ENCODE measurements around the gene ANKRD11. TPM values are rescaled to one million over a fixed set of nuclear protein-coding genes. Genes with fewer than 3 reads are reported as not detected.

The ANKRD11 gene
- polyA plus RNA-seq, 1 donor from 2014 or later: 32.5 TPM

- Histone ChIP-seq H3K4me3 (ENCODE audit: low read length) (no peak overlapping the region), H3K4me2 (ENCODE audit: low read length) (no peak overlapping the region), H3K9me2 (ENCODE audit: insufficient read depth, low read length) (no peaks in the 10 kb centered on the region), H3K9ac (ENCODE audit: low read length) (no peak overlapping the region), H3K36me3 (ENCODE audit: insufficient read depth, low read length) (peaks cover 3% of the 10 kb centered on the region), H2AFZ (ENCODE audit: low read depth, low read length) (no peak overlapping the region), H3K27ac (ENCODE audit: low read length) (no peak overlapping the region), H3K79me2 (replicated peaks; ENCODE audit: insufficient read depth, low read length) (peaks cover 9% of the 10 kb centered on the region), H4K20me1 (ENCODE audit: insufficient read depth) (no peaks in the 10 kb centered on the region), H3F3A (ENCODE audit: insufficient read depth, low read length, poor library complexity, severe bottlenecking) (peaks cover 4% of the 10 kb centered on the region), H3K9me3 (ENCODE audit: low read length) (no peaks in the 10 kb centered on the region), H3K27me3 (ENCODE audit: insufficient read depth, low read depth, low read length) (no peaks in the 10 kb centered on the region)
- TF ChIP-seq SMC3 (conservative IDR thresholded peaks at IDR 0.05; ENCODE audit: poor library complexity): no peak
- TF ChIP-seq EP300 (conservative IDR thresholded peaks at IDR 0.05; ENCODE audit: poor library complexity, severe bottlenecking): no peak
- TF ChIP-seq RAD21 (conservative IDR thresholded peaks at IDR 0.05): no peak
Measured at GRCh38 chr16:89221604-89222003, 268.8 kb downstream of the ANKRD11 start.

GRCh38 chr16:89219365-89219764, 271.0 kb downstream of the ANKRD11 start:
- no peaks in the 10 kb centered on the region for H3K9me2 ChIP-seq (ENCODE audit: insufficient read depth, low read length)
- H3K79me2 ChIP-seq (replicated peaks; ENCODE audit: insufficient read depth, low read length): peaks cover 9% of the 10 kb centered on the region
- no peaks in the 10 kb centered on the region for H3K27me3 ChIP-seq (ENCODE audit: insufficient read depth, low read depth, low read length)
- H3K9ac ChIP-seq (ENCODE audit: low read length): no peak overlapping the region
- no peak overlapping the region for H3K4me2 ChIP-seq (ENCODE audit: low read length)
- no peak for TF ChIP-seq TAF1 (IDR thresholded peaks at IDR 0.05; ENCODE audit: low read depth)
- TF ChIP-seq SMC3 (conservative IDR thresholded peaks at IDR 0.05; ENCODE audit: poor library complexity): no peak
- no peak for TF ChIP-seq EZH2 (IDR thresholded peaks at IDR 0.05; ENCODE audit: borderline replicate concordance, insufficient read depth, low read length, poor library complexity, severe bottlenecking)
- TF ChIP-seq RAD21 (conservative IDR thresholded peaks at IDR 0.05): no peak
- TF ChIP-seq, protein P1, sequence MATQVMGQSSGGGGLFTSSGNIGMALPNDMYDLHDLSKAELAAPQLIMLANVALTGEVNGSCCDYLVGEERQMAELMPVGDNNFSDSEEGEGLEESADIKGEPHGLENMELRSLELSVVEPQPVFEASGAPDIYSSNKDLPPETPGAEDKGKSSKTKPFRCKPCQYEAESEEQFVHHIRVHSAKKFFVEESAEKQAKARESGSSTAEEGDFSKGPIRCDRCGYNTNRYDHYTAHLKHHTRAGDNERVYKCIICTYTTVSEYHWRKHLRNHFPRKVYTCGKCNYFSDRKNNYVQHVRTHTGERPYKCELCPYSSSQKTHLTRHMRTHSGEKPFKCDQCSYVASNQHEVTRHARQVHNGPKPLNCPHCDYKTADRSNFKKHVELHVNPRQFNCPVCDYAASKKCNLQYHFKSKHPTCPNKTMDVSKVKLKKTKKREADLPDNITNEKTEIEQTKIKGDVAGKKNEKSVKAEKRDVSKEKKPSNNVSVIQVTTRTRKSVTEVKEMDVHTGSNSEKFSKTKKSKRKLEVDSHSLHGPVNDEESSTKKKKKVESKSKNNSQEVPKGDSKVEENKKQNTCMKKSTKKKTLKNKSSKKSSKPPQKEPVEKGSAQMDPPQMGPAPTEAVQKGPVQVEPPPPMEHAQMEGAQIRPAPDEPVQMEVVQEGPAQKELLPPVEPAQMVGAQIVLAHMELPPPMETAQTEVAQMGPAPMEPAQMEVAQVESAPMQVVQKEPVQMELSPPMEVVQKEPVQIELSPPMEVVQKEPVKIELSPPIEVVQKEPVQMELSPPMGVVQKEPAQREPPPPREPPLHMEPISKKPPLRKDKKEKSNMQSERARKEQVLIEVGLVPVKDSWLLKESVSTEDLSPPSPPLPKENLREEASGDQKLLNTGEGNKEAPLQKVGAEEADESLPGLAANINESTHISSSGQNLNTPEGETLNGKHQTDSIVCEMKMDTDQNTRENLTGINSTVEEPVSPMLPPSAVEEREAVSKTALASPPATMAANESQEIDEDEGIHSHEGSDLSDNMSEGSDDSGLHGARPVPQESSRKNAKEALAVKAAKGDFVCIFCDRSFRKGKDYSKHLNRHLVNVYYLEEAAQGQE (IDR thresholded peaks at IDR 0.05; ENCODE audit: borderline replicate concordance): no peak
- TF ChIP-seq CTCF (IDR thresholded peaks at IDR 0.05; ENCODE audit: poor library complexity, severe bottlenecking): no peak
- TF ChIP-seq POLR2AphosphoS5 (IDR thresholded peaks at IDR 0.05): no peak
- TF ChIP-seq EP300 (conservative IDR thresholded peaks at IDR 0.05; ENCODE audit: poor library complexity, severe bottlenecking): no peak
- no peak for TF ChIP-seq MXI1 (conservative IDR thresholded peaks at IDR 0.05; ENCODE audit: poor library complexity, severe bottlenecking)
- H3K27ac ChIP-seq (ENCODE audit: low read length): no peak overlapping the region
- peaks cover 4% of the 10 kb centered on the region for H3F3A ChIP-seq (ENCODE audit: insufficient read depth, low read length, poor library complexity, severe bottlenecking)
- no peaks in the 10 kb centered on the region for H3K9me3 ChIP-seq (ENCODE audit: low read length)
- no peaks in the 10 kb centered on the region for H4K20me1 ChIP-seq (ENCODE audit: insufficient read depth)
- no peak overlapping the region for H3K4me3 ChIP-seq (ENCODE audit: low read length)
- no peak overlapping the region for H2AFZ ChIP-seq (ENCODE audit: low read depth, low read length)
- H3K36me3 ChIP-seq (ENCODE audit: insufficient read depth, low read length): peaks cover 3% of the 10 kb centered on the region

Small RNA genes within 50 kb of the gene (small RNA-seq; reads per million reads assigned to genes)
- 0 reads per million in 3 experiments for gene RNU6-430P

Other genes starting within 250 kb of the ANKRD11 start
- gene SPG7, start 17.8 kb upstream of the ANKRD11 start, polyA plus RNA-seq: 216 and 248 TPM in 2 replicates
- 2,635 and 2,685 TPM in 2 replicates for gene RPL13, start 70.1 kb upstream of the ANKRD11 start, polyA plus RNA-seq
- gene CPNE7, start 85.2 kb upstream of the ANKRD11 start, polyA plus RNA-seq: 0.15 and 3.8 TPM in 2 replicates
- 0.33 and 0.96 TPM in 2 replicates for gene DPEP1, start 123.1 kb upstream of the ANKRD11 start, polyA plus RNA-seq
- gene CHMP1A, start 167.1 kb upstream of the ANKRD11 start, polyA plus RNA-seq: 113 and 150 TPM in 2 replicates
- gene SPATA33, start 167.3 kb upstream of the ANKRD11 start, polyA plus RNA-seq: 16.0 and 24.8 TPM in 2 replicates
- 126 and 161 TPM in 2 replicates for gene CDK10, start 196.1 kb upstream of the ANKRD11 start, polyA plus RNA-seq
- 39.1 and 42.3 TPM in 2 replicates for gene SPATA2L, start 211.1 kb upstream of the ANKRD11 start, polyA plus RNA-seq
- 29.9 and 37.2 TPM in 2 replicates for gene VPS9D1, start 230.3 kb upstream of the ANKRD11 start, polyA plus RNA-seq
- 31.8 and 35.4 TPM in 2 replicates for gene ZNF276, start 231.0 kb upstream of the ANKRD11 start, polyA plus RNA-seq